GM23338 (cell line): ENCODE data around the gene CASTOR1. TPM values are rescaled to one million over a fixed set of nuclear protein-coding genes. Genes with fewer than 3 reads are reported as not detected.

Experiments used
- ATAC-seq: fragments of 200-7000 bp; cut with Tn5 transposase; 3 replicates; pipeline ENCODE4 v1.9.1; 2020
- DNase-seq: peaks from one replicate; pipeline ENCODE4 v3.0.0-alpha.2; 2015; ENCODE audit warnings: low spot score
- H2AFZ ChIP-seq: fragments of 200-600 bp; sonication (generic); 2 replicates; pipeline ENCODE4 v1.8.0; 2016; ENCODE audit warnings: antibody characterized with exemption, mild to moderate bottlenecking, moderate library complexity
- H3F3A ChIP-seq: fragments of 200-600 bp; sonication (generic); replicated peaks from 2 replicates; pipeline ENCODE4 v1.8.0; 2017; ENCODE audit warnings: antibody characterized with exemption, mixed run types, low read depth
- H3K27ac ChIP-seq: fragments of 200-600 bp; sonication (generic); 2 replicates; pipeline ENCODE4 v1.6.1; 2016; ENCODE audit warnings: low read depth
- H3K27me3 ChIP-seq: fragments of 200-600 bp; sonication (generic); 2 replicates; pipeline ENCODE4 v1.8.0; 2016; ENCODE audit warnings: mild to moderate bottlenecking, mixed run types, moderate library complexity; ENCODE audit not compliant: insufficient read depth
- H3K36me3 ChIP-seq: fragments of 200-600 bp; sonication (generic); 2 replicates; pipeline ENCODE4 v1.8.0; 2016; ENCODE audit warnings: mild to moderate bottlenecking; ENCODE audit not compliant: insufficient read depth
- H3K4me1 ChIP-seq: fragments of 200-600 bp; sonication (generic); 2 replicates; pipeline ENCODE4 v1.8.0; 2016; ENCODE audit warnings: mild to moderate bottlenecking, moderate library complexity; ENCODE audit not compliant: insufficient read depth
- H3K4me2 ChIP-seq: fragments of 200-600 bp; sonication (generic); 2 replicates; pipeline ENCODE4 v1.7.1; 2017; ENCODE audit warnings: mixed run types
- H3K4me3 ChIP-seq: fragments of 200-600 bp; sonication (generic); 2 replicates; pipeline ENCODE4 v1.6.1; 2016; ENCODE audit warnings: mixed run types
- H3K79me2 ChIP-seq: fragments of 200-600 bp; sonication (generic); replicated peaks from 2 replicates; pipeline ENCODE4 v1.8.0; 2017; ENCODE audit warnings: mild to moderate bottlenecking; ENCODE audit not compliant: insufficient read depth
- H3K9me2 ChIP-seq: fragments of 200-600 bp; sonication (generic); 2 replicates; pipeline ENCODE4 v1.8.0; 2017; ENCODE audit not compliant: insufficient read depth
- H4K20me1 ChIP-seq: fragments of 200-600 bp; sonication (generic); replicated peaks from 2 replicates; pipeline ENCODE4 v1.8.0; 2017; ENCODE audit warnings: mild to moderate bottlenecking; ENCODE audit not compliant: insufficient read depth
- H3K27ac Mint-ChIP-seq: 2 replicates; pipeline ENCODE4 v1.8.0; 2020; ENCODE audit warnings: inconsistent platforms, mild to moderate bottlenecking, moderate library complexity, mixed read lengths
- H3K27me3 Mint-ChIP-seq: 3 replicates; pipeline ENCODE4 v1.8.0; 2022; ENCODE audit warnings: low read depth, mild to moderate bottlenecking, moderate library complexity, mixed read lengths, inconsistent platforms; ENCODE audit not compliant: insufficient read depth, poor library complexity
- H3K36me3 Mint-ChIP-seq: 3 replicates; pipeline ENCODE4 v1.8.0; 2021; ENCODE audit warnings: low read depth, mild to moderate bottlenecking, inconsistent platforms, moderate library complexity, mixed read lengths
- H3K4me1 Mint-ChIP-seq: 3 replicates; pipeline ENCODE4 v1.8.0; 2020; ENCODE audit warnings: mild to moderate bottlenecking, inconsistent platforms, mixed read lengths
- H3K4me3 Mint-ChIP-seq: 3 replicates; pipeline ENCODE4 v1.8.0; 2021; ENCODE audit warnings: moderate library complexity, mild to moderate bottlenecking, inconsistent platforms, mixed read lengths
- H3K9me3 Mint-ChIP-seq: 3 replicates; pipeline ENCODE4 v1.8.0; 2020; ENCODE audit warnings: moderate library complexity, mild to moderate bottlenecking, inconsistent platforms, mixed read lengths
- CREB1 ChIP-seq: fragments of 250-450 bp; sonication (Bioruptor Pico); IDR thresholded peaks from 2 replicates; pipeline ENCODE4 v1.5.0; 2020; ENCODE audit warnings: low read depth, mild to moderate bottlenecking, moderate library complexity
- EZH2 ChIP-seq: fragments of 200-600 bp; sonication (generic); IDR thresholded peaks from one replicate; pipeline ENCODE4 v1.8.0; 2017; ENCODE audit warnings: antibody characterized with exemption, mild to moderate bottlenecking, low read depth; ENCODE audit not compliant: unreplicated experiment
- EZH2phosphoT487 ChIP-seq: fragments of 200-600 bp; sonication (generic); IDR thresholded peaks from one replicate; pipeline ENCODE4 v1.8.1; 2018; ENCODE audit warnings: antibody characterized with exemption; ENCODE audit not compliant: unreplicated experiment
- JUNB ChIP-seq: IDR thresholded peaks from one replicate; pipeline ENCODE4 v1.6.1; 2016; ENCODE audit warnings: antibody characterized with exemption; ENCODE audit not compliant: unreplicated experiment
- NANOG ChIP-seq: IDR thresholded peaks from 2 replicates; pipeline ENCODE4 v1.6.1; 2016; ENCODE audit warnings: antibody characterized with exemption, borderline replicate concordance
- POLR2AphosphoS5 ChIP-seq: IDR thresholded peaks from 2 replicates; pipeline ENCODE4 v1.6.1; 2016; ENCODE audit warnings: antibody characterized with exemption, low read depth
- STAT1 ChIP-seq: IDR thresholded peaks from one replicate; pipeline ENCODE4 v1.6.1; 2016; ENCODE audit warnings: antibody characterized with exemption; ENCODE audit not compliant: unreplicated experiment
- ZNF114 ChIP-seq: fragments of 250-450 bp; sonication (Bioruptor Pico); IDR thresholded peaks from 2 replicates; pipeline ENCODE4 v1.5.0; 2020; ENCODE audit warnings: mild to moderate bottlenecking, moderate library complexity
- ZNF331 ChIP-seq: fragments of 250-450 bp; sonication (Bioruptor Pico); IDR thresholded peaks from 2 replicates; pipeline ENCODE4 v1.5.0; 2020; ENCODE audit warnings: low read depth, mild to moderate bottlenecking, moderate library complexity
- ZNF462 ChIP-seq: fragments of 250-450 bp; sonication (Bioruptor Pico); IDR thresholded peaks from 2 replicates; pipeline ENCODE4 v1.5.0; 2020; ENCODE audit warnings: mild to moderate bottlenecking, moderate library complexity
- polyA plus RNA-seq: library from polyadenylated mRNA; unstranded; fragments of >200 nt; fragmentation: Nextera tagmentation; extraction: Ambion mirVana; gene quantifications from 2 replicates; pipeline ENCODE4 v1.2.1, GENCODE V29; 2016
- total RNA-seq: library from RNA; depleted of rRNA; stranded (reverse); fragments of >200 nt; shearing (Covaris generic); gene quantifications from 2 replicates; pipeline ENCODE4 v1.2.3, GENCODE V29; 2014
- TF ChIP-seq, protein P1 (sequence below), 2 experiments: fragments of 200-600 bp in 1 of 2; sonication (generic) in 1 of 2; conservative IDR thresholded peaks; 2 replicates each; pipeline versions ENCODE4 v1.5.1 to v1.6.1; 2016 to 2017; ENCODE audit warnings: antibody characterized with exemption in 2 of 2, low read depth in 2 of 2, mild to moderate bottlenecking in 2 of 2, moderate library complexity in 1 of 2
- TF ChIP-seq, protein P2 (sequence below): IDR thresholded peaks from one replicate; pipeline ENCODE4 v1.6.1; 2018; ENCODE audit warnings: antibody characterized with exemption; ENCODE audit not compliant: unreplicated experiment
- TF ChIP-seq, protein P3 (sequence below): IDR thresholded peaks from 2 replicates; pipeline ENCODE4 v1.6.1; 2016; ENCODE audit warnings: antibody characterized with exemption

CASTOR1 gene
- total and polyA plus RNA-seq, 2 experiments from 2014 or later = 11.3 to 23.2 TPM

GRCh38 chr22:30320021-30320556 is 30.8 kb upstream of the CASTOR1 start:
- TF ChIP-seq, protein P1, sequence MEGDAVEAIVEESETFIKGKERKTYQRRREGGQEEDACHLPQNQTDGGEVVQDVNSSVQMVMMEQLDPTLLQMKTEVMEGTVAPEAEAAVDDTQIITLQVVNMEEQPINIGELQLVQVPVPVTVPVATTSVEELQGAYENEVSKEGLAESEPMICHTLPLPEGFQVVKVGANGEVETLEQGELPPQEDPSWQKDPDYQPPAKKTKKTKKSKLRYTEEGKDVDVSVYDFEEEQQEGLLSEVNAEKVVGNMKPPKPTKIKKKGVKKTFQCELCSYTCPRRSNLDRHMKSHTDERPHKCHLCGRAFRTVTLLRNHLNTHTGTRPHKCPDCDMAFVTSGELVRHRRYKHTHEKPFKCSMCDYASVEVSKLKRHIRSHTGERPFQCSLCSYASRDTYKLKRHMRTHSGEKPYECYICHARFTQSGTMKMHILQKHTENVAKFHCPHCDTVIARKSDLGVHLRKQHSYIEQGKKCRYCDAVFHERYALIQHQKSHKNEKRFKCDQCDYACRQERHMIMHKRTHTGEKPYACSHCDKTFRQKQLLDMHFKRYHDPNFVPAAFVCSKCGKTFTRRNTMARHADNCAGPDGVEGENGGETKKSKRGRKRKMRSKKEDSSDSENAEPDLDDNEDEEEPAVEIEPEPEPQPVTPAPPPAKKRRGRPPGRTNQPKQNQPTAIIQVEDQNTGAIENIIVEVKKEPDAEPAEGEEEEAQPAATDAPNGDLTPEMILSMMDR (conservative IDR thresholded peaks at IDR 0.05; ENCODE audit: low read depth in 2 of 2) = no peak
- TF ChIP-seq, protein P2, sequence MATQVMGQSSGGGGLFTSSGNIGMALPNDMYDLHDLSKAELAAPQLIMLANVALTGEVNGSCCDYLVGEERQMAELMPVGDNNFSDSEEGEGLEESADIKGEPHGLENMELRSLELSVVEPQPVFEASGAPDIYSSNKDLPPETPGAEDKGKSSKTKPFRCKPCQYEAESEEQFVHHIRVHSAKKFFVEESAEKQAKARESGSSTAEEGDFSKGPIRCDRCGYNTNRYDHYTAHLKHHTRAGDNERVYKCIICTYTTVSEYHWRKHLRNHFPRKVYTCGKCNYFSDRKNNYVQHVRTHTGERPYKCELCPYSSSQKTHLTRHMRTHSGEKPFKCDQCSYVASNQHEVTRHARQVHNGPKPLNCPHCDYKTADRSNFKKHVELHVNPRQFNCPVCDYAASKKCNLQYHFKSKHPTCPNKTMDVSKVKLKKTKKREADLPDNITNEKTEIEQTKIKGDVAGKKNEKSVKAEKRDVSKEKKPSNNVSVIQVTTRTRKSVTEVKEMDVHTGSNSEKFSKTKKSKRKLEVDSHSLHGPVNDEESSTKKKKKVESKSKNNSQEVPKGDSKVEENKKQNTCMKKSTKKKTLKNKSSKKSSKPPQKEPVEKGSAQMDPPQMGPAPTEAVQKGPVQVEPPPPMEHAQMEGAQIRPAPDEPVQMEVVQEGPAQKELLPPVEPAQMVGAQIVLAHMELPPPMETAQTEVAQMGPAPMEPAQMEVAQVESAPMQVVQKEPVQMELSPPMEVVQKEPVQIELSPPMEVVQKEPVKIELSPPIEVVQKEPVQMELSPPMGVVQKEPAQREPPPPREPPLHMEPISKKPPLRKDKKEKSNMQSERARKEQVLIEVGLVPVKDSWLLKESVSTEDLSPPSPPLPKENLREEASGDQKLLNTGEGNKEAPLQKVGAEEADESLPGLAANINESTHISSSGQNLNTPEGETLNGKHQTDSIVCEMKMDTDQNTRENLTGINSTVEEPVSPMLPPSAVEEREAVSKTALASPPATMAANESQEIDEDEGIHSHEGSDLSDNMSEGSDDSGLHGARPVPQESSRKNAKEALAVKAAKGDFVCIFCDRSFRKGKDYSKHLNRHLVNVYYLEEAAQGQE = no peak
- TF ChIP-seq, protein P3, sequence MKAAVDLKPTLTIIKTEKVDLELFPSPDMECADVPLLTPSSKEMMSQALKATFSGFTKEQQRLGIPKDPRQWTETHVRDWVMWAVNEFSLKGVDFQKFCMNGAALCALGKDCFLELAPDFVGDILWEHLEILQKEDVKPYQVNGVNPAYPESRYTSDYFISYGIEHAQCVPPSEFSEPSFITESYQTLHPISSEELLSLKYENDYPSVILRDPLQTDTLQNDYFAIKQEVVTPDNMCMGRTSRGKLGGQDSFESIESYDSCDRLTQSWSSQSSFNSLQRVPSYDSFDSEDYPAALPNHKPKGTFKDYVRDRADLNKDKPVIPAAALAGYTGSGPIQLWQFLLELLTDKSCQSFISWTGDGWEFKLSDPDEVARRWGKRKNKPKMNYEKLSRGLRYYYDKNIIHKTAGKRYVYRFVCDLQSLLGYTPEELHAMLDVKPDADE = no peak
- TF ChIP-seq JUNB = no peak
- no peak for TF ChIP-seq NANOG
- TF ChIP-seq ZNF462 (CRISPR knock-in tag) = no peak
- TF ChIP-seq STAT1 = no peak
- TF ChIP-seq POLR2AphosphoS5 = no peak
- no peak for TF ChIP-seq EZH2phosphoT487
- no peak for TF ChIP-seq ZNF114 (CRISPR knock-in tag)
- no peak for TF ChIP-seq CREB1 (CRISPR knock-in tag)
- no peak for TF ChIP-seq EZH2
- TF ChIP-seq ZNF331 (CRISPR knock-in tag) = no peak
- Histone ChIP-seq H3K36me3 (no peaks in the 10 kb centered on the region), H3K27ac (no peak overlapping the region), H3K27me3 (no peaks in the 10 kb centered on the region), H2AFZ (no peak overlapping the region), H3K9me2 (no peaks in the 10 kb centered on the region), H3K79me2 (no peaks in the 10 kb centered on the region), H3K4me1 (no peaks in the 10 kb centered on the region; the same call in 1 of the 2 replicates), H3K4me3 (no peak overlapping the region), H3K4me2 (no peak overlapping the region), H3F3A (no peaks in the 10 kb centered on the region), H4K20me1 (peaks cover 3% of the 10 kb centered on the region; the same call in 1 of the 2 replicates)
- Mint-ChIP-seq H3K4me1 (peaks cover 4% of the 10 kb centered on the region), H3K9me3 (no peaks in the 10 kb centered on the region), H3K36me3 (no peaks in the 10 kb centered on the region), H3K27me3 (peaks cover 3% of the 10 kb centered on the region), H3K4me3 (no peak overlapping the region; the same call in 2 of the 3 replicates), H3K27ac (no peak overlapping the region)
- ATAC-seq (no peak), DNase-seq (no peak)
